ENCODE data around the gene KANSL2.

KANSL2 gene

DNA sequence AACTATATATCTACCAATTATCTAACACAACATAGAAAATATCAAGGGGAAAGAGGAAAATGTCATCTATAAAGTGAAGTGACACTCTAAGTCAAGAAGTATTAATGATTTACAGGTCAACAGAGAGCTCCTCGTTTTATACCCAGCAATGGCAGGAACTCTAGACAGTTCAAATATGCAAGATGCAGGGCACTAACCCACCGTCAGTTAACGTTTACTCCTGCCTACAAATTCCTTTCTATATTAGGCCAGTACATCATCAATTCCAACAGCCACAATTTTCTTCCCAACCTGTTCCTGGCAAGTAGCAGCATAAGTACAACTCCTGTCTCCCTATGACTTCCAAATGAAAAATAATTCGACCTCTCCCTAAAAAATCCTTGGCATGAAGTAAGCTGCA is 9.0 kb upstream of the KANSL2 start:
- DNase-seq (ENCODE audit: low read depth) = no peak
- H3K4me3 ChIP-seq (ENCODE audit: low read depth, low read length) = no peak overlapping the region
- TF ChIP-seq, protein P1, sequence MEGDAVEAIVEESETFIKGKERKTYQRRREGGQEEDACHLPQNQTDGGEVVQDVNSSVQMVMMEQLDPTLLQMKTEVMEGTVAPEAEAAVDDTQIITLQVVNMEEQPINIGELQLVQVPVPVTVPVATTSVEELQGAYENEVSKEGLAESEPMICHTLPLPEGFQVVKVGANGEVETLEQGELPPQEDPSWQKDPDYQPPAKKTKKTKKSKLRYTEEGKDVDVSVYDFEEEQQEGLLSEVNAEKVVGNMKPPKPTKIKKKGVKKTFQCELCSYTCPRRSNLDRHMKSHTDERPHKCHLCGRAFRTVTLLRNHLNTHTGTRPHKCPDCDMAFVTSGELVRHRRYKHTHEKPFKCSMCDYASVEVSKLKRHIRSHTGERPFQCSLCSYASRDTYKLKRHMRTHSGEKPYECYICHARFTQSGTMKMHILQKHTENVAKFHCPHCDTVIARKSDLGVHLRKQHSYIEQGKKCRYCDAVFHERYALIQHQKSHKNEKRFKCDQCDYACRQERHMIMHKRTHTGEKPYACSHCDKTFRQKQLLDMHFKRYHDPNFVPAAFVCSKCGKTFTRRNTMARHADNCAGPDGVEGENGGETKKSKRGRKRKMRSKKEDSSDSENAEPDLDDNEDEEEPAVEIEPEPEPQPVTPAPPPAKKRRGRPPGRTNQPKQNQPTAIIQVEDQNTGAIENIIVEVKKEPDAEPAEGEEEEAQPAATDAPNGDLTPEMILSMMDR (IDR thresholded peaks at IDR 0.05; ENCODE audit: control insufficient read depth, extremely low read depth, insufficient read depth) = no peak

DNA sequence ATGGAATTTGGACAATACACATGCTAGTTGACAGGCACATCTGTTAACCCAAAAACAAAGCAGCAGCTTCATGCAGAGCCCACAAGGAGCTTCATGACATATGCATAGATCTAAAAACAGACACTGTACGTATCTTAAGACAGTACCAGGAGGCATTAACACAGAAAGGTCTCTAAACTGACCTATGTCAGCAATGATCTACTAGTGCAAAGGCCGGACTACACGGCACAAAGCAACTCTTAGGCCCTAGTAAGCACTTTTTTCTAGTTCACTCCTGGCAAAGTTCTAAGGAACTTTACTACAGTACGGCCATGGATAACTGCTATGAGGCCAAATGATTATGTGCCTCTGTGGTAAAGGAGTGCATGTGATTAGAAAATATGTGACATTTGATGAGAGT is 8.4 kb upstream of the KANSL2 start:
- H3K4me3 ChIP-seq (ENCODE audit: low read depth, low read length) = no peak overlapping the region
- DNase-seq (ENCODE audit: low read depth) = no peak
- TF ChIP-seq, protein P1 (IDR thresholded peaks at IDR 0.05; ENCODE audit: control insufficient read depth, extremely low read depth, insufficient read depth) = no peak

DNA sequence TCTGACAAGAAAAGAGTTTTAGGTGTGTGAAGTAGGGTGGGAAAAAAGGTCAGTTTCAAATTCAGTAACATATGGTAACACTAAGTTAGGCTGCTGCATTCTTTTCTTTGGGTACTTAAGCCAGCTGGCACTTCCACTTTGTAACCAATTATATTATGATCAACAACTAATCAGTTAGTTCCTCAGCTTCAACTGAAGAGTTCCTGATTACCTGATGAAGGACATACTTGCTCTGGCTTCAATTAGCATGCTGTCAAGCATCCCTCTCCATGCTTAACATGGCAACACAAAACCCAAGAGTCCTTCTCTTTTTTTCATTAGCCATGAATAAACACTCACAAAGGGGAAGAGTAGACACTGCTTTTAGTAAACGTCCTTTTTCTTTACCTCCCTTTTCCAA is 6.8 kb upstream of the KANSL2 start:
- no peak overlapping the region for H3K4me3 ChIP-seq (ENCODE audit: low read depth, low read length)
- TF ChIP-seq, protein P1 (IDR thresholded peaks at IDR 0.05; ENCODE audit: control insufficient read depth, extremely low read depth, insufficient read depth) = no peak
- DNase-seq (ENCODE audit: low read depth) = no peak

DNA sequence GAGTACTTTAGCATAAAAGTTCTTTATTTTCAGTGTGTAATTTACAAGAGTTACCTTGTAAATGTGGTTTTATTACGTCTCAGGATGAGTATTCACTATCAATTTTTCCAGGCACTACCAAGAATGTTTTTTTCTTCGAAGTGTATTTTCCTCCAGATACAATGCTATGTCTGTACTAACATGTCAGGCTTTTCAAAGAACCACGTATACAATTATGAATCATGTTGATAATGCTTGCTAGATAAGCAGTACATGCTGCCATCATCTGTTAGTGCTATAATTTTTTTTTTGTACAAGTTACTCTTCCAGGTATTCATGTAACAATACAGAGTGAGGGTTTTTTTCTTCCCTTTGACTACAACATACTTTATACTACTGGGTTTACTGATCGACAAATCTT is 5.6 kb upstream of the KANSL2 start:
- no peak overlapping the region for H3K4me3 ChIP-seq (ENCODE audit: low read depth, low read length)
- TF ChIP-seq, protein P1 (IDR thresholded peaks at IDR 0.05; ENCODE audit: control insufficient read depth, extremely low read depth, insufficient read depth) = no peak
- no peak for DNase-seq (ENCODE audit: low read depth)

DNA sequence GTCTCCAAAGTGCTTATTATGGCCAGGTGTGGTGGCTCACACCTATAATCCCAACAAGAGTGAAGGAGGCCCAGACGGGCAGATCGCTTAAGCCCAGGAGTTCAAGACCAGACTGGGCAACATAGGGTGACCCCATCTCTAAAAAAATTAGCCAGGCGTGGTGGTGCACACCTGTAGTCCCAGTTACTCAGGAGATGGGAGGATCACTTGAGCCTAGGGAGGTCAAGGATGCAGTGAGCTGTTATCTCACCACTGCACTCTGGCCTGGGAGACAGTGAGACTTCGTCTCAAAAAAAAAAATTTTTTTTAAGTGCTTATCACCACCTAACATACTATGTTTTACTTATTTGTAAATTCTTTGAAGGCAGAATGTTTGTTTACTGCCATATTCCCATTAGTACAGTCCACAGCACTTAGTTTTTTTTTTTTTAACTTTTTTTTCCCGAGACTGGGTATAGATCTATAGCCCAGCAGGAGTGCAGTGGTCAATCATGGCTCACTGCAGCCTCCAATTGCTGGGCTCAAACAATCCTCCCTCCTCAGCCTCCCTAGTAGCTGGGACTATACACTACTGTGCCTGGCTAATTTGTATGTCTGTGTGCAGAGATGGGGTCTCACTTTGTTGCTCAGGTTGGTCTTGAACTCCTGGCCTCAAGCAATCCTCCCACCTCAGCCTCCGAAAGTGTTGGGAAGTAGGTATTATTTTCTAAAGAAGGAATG is 4.7 kb upstream of the KANSL2 start:
- DNase-seq (ENCODE audit: low read depth) = no peak
- H3K4me3 ChIP-seq (ENCODE audit: low read depth, low read length) = no peak overlapping the region
- TF ChIP-seq, protein P1 (IDR thresholded peaks at IDR 0.05; ENCODE audit: control insufficient read depth, extremely low read depth, insufficient read depth) = no peak

DNA sequence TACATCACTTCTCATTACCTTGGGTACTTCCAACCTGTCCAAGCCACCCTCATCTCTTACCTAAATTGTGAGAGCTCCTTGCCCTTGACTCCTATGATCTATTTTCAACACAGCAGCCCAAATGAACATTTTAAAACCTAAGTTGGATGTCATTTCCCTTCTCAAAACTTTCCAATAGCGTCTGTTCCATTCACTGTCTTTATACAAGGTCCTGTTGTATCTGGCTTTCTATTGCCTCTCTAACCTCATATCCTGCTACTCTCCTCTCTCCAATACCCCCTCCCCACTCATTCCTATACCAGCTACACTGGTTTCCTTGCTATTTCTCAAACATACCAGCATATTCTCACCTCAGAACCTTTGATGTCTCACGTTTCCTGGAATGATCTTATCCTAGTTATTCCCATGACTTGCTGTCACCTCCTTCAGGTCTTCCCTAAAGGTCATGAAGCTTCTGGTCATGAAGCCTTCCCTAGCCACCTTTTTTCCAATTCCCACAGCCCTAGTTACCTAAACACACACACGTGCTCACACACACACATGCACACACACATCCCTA is 4.1 kb upstream of the KANSL2 start:
- no peak overlapping the region for H3K4me3 ChIP-seq (ENCODE audit: low read depth, low read length)
- no peak for DNase-seq (ENCODE audit: low read depth)
- TF ChIP-seq, protein P1 (IDR thresholded peaks at IDR 0.05; ENCODE audit: control insufficient read depth, extremely low read depth, insufficient read depth) = no peak

DNA sequence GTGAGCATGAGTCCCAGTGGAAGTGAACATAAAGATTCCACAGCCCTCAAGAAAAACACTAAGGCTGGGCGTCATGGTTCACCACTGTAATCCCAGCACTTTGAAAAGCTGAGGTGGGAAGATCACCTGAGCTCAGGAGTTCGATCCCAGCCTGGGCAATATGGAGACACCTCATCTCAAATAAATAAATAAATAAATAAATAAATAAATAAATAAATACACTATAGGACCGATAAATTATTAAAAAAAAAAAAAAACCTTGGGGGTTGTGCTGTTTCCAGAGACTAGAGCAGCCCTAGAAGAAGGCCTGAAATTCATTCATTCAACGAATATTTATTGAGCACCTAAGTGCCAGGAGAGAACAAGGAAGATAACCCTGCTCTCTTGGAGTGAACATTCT is 1.5 kb upstream of the KANSL2 start:
- DNase-seq (ENCODE audit: low read depth) = no peak
- TF ChIP-seq, protein P1 (IDR thresholded peaks at IDR 0.05; ENCODE audit: control insufficient read depth, extremely low read depth, insufficient read depth) = no peak
- no peak overlapping the region for H3K4me3 ChIP-seq (ENCODE audit: low read depth, low read length)

All from LNCaP clone FGC (cell line).